Measurements from ENCODE around the gene ACTR1A.

Gene ACTR1A

DNA sequence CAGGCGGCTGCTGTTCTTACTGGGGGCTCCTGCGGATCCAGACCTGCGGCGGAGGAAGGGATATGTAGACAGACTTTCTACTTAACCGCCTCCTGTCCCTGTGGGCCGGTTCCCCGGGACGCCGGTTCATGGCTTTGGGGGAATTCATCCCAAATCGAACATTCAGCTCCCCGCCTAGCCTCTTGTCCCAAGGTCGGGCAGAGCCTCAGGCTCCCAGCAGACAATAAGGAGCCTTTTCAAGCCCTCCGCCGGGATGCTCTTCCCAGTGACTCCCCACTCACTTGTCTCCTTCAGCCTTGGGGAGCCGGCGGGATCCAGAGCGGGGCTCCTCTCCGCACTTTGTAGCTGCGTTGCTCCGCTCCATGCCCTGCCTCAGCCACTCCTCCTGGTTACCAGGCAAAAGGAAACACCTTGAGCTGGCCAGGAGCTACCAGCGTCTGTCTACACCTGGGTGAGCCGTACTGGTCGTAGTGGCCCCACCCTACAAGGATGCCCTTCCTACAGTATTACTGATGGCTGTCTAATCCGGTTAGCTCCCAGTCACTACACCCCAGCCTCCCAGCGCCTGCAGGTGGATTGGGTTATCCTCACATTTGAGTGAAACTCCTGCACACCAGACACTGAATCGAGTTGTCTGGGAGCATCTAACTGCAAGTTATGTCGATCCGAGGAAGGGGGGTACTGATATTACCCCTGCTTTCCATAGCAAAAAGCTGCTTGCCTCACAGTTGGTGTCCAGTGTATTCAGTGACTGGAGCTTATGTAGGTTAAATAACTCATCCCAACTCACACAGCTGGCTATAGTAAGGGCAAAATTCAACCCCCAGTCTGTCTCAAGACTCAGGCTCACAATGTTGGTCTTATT, 51.2 kb downstream of the ACTR1A start, which contains the start of gene C10orf95:
Gene C10orf95, minus strand, starts transcription at position 439 of the 865 bp plus-strand sequence. CDS start 450 bp downstream, outside the sequence.
- Histone ChIP-seq H3K9me2 (ENCODE audit: low read depth, low read length) (no peaks in the 10 kb centered on the region), H3K27me3 (ENCODE audit: insufficient read depth, low read length) (no peaks in the 10 kb centered on the region), H3K27ac (ENCODE audit: low read depth, low read length, poor library complexity, severe bottlenecking) (peak within 1 kb of the TSS; percentile 58), H3K79me2 (ENCODE audit: insufficient read depth, low read length) (0 out of 2 replicates have a peak, but pooled peaks cover 5% of the 10 kb centered on the region), H4K20me1 (ENCODE audit: insufficient read depth, low read length) (no peaks in the 10 kb centered on the region), H3K9me3 (ENCODE audit: low read length) (no peaks in the 10 kb centered on the region), H3K4me3 (ENCODE audit: low read depth, low read length, poor library complexity, severe bottlenecking) (peak within 1 kb of the TSS; percentile 70), H3K36me3 (ENCODE audit: insufficient read depth, low read length) (peaks cover 7% of the 10 kb centered on the region; the same call in 1 of the 2 replicates), H2AFZ (ENCODE audit: low read length) (no peak within 1 kb of the TSS), H3K9ac (ENCODE audit: low read length) (peak within 1 kb of the TSS; percentile 86), H3F3A (ENCODE audit: insufficient read depth, low read length) (no peaks in the 10 kb centered on the region), H3K4me1 (ENCODE audit: insufficient read depth, low read length, severe bottlenecking) (peaks cover 22% of the 10 kb centered on the region), H3K4me2 (ENCODE audit: low read length) (peak within 1 kb of the TSS; percentile 92)
- TF ChIP-seq EZH2 (IDR thresholded peaks at IDR 0.05; ENCODE audit: borderline replicate concordance, low read length), result no peak
- no peak for TF ChIP-seq CTCF (IDR thresholded peaks at IDR 0.05; ENCODE audit: low read length)

DNA sequence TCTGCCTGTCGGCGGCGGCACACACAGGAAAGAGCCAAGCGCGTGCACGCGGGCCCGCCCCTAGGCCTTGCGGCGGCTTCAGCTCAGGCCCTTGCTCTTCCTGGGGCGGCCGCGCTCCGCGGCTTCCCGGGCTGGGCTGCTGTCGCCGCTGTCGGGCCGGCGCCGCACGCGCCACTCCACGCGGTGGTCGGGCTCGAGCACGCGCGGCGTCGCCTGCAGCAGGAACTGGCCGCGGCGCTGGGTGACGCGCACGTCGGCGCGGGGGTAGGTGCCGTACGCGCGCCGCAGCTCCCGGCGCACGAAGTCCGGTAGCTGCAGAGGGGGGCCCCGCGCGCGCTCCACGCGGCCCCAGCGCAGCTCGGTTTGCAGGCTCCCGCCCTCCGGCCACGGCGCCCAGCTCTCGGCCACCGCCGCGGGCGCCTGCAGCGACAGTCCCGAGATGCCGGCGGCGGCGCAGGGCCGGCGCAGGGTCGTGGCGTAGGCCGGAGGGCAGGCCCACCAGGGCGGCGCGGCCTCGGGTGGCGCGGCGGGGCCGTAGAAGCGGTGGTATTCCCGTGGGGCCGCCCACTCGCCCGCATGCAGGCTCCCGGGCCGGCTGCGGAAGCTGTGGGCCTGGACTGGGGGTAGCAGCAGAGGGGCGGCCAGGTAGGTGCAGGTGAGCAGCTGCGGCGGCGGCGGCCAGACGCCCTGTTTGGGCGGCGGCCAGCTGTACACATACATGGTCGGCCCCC, 52.0 kb downstream of the ACTR1A start:
- peaks cover 22% of the 10 kb centered on the region for H3K4me1 ChIP-seq (ENCODE audit: insufficient read depth, low read length, severe bottlenecking)
- H3K27me3 ChIP-seq (ENCODE audit: insufficient read depth, low read length), result no peaks in the 10 kb centered on the region
- no peaks in the 10 kb centered on the region for H3K9me2 ChIP-seq (ENCODE audit: low read depth, low read length)
- no peaks in the 10 kb centered on the region for H3F3A ChIP-seq (ENCODE audit: insufficient read depth, low read length)
- no peaks in the 10 kb centered on the region for H3K9me3 ChIP-seq (ENCODE audit: low read length)
- H4K20me1 ChIP-seq (ENCODE audit: insufficient read depth, low read length), result no peaks in the 10 kb centered on the region
- 0 out of 2 replicates have a peak, but pooled peaks cover 5% of the 10 kb centered on the region for H3K79me2 ChIP-seq (ENCODE audit: insufficient read depth, low read length)
- peak overlapping the region; percentile 81 for H3K27ac ChIP-seq (ENCODE audit: low read depth, low read length, poor library complexity, severe bottlenecking)
- peak overlapping the region; percentile 86 for H3K9ac ChIP-seq (ENCODE audit: low read length)
- H2AFZ ChIP-seq (ENCODE audit: low read length), result no peak overlapping the region
- no peak for TF ChIP-seq CTCF (IDR thresholded peaks at IDR 0.05; ENCODE audit: low read length)
- TF ChIP-seq EZH2 (IDR thresholded peaks at IDR 0.05; ENCODE audit: borderline replicate concordance, low read length), result no peak
- peak overlapping the region; percentile 92 for H3K4me2 ChIP-seq (ENCODE audit: low read length)
- H3K4me3 ChIP-seq (ENCODE audit: low read depth, low read length, poor library complexity, severe bottlenecking), result peak overlapping the region; percentile 70
- H3K36me3 ChIP-seq (ENCODE audit: insufficient read depth, low read length), result peaks cover 7% of the 10 kb centered on the region; the same call in 1 of the 2 replicates

GRCh38 chr10:102450124-102450373, 52.5 kb downstream of the ACTR1A start:
- peaks cover 22% of the 10 kb centered on the region for H3K4me1 ChIP-seq (ENCODE audit: insufficient read depth, low read length, severe bottlenecking)
- H4K20me1 ChIP-seq (ENCODE audit: insufficient read depth, low read length), result no peaks in the 10 kb centered on the region
- H3K9me2 ChIP-seq (ENCODE audit: low read depth, low read length), result no peaks in the 10 kb centered on the region
- peak overlapping the region; percentile 86 for H3K9ac ChIP-seq (ENCODE audit: low read length)
- no peaks in the 10 kb centered on the region for H3K27me3 ChIP-seq (ENCODE audit: insufficient read depth, low read length)
- H3K9me3 ChIP-seq (ENCODE audit: low read length), result no peaks in the 10 kb centered on the region
- H3F3A ChIP-seq (ENCODE audit: insufficient read depth, low read length), result no peaks in the 10 kb centered on the region
- H2AFZ ChIP-seq (ENCODE audit: low read length), result no peak overlapping the region
- H3K4me3 ChIP-seq (ENCODE audit: low read depth, low read length, poor library complexity, severe bottlenecking), result peak overlapping the region; percentile 70
- H3K79me2 ChIP-seq (ENCODE audit: insufficient read depth, low read length), result 0 out of 2 replicates have a peak, but pooled peaks cover 5% of the 10 kb centered on the region
- TF ChIP-seq CTCF (IDR thresholded peaks at IDR 0.05; ENCODE audit: low read length) (no peak), EZH2 (IDR thresholded peaks at IDR 0.05; ENCODE audit: borderline replicate concordance, low read length) (no peak)
- peak overlapping the region; percentile 81 for H3K27ac ChIP-seq (ENCODE audit: low read depth, low read length, poor library complexity, severe bottlenecking)
- peaks cover 7% of the 10 kb centered on the region; the same call in 1 of the 2 replicates for H3K36me3 ChIP-seq (ENCODE audit: insufficient read depth, low read length)
- peak overlapping the region; percentile 77 for H3K4me2 ChIP-seq (ENCODE audit: low read length)

All from OCI-LY1 (cell line).